HTERT RPE-1 (cell line): ENCODE measurements around the gene VN1R5.
"Not testable (repeated sequence)": the region's sequence is repeated elsewhere in the genome, so short reads cannot be mapped to it uniquely, and the experiment has no call there.

Experiments
- in situ Hi-C: fragments of 300-500 bp; cut with MboI; formaldehyde crosslinking; loops from 4 replicates; pipeline ENCODE4 v1.14.3; 2020; ENCODE audit warnings: low sequenced_read_pairs

VN1R5 gene

GRCh38 chr1:247255772-247256171 is at the start of gene VN1R5:
Gene VN1R5 (plus strand): TSS chr1:247256072.
- in situ Hi-C loops = not testable (repeated sequence)

- in situ Hi-C loops = no loop called here
These were observed 46.5 kb upstream of the VN1R5 start for GRCh38 chr1:247209396-247209795.

- in situ Hi-C loops = no loop called here
These were observed 45.9 kb upstream of the VN1R5 start for GRCh38 chr1:247210062-247210375.

- in situ Hi-C loops = no loop called here
These were observed 45.3 kb upstream of the VN1R5 start for GRCh38 chr1:247210376-247211117.

- in situ Hi-C loops = no loop called here
These were observed 44.5 kb upstream of the VN1R5 start for GRCh38 chr1:247211339-247211738.

GRCh38 chr1:247212012-247212411 is 43.9 kb upstream of the VN1R5 start:
- in situ Hi-C loops = no loop called here

GRCh38 chr1:247212627-247213617 is 43.0 kb upstream of the VN1R5 start:
- in situ Hi-C loops = no loop called here

- in situ Hi-C loops = no loop called here
These were observed 39.6 kb upstream of the VN1R5 start for GRCh38 chr1:247216261-247216660.

GRCh38 chr1:247218121-247218651 is 37.7 kb upstream of the VN1R5 start:
- in situ Hi-C loops = no loop called here

- in situ Hi-C loops = not testable (repeated sequence)
These were observed 35.6 kb upstream of the VN1R5 start for GRCh38 chr1:247220280-247220679.

- in situ Hi-C loops = no loop called here
These were observed 33.0 kb upstream of the VN1R5 start for GRCh38 chr1:247222840-247223239.

- in situ Hi-C loops = no loop called here
These were observed 31.1 kb upstream of the VN1R5 start for GRCh38 chr1:247224822-247225221.

GRCh38 chr1:247228133-247228532 is 27.7 kb upstream of the VN1R5 start:
- in situ Hi-C loops = no loop called here

GRCh38 chr1:247241691-247242090 is 14.2 kb upstream of the VN1R5 start:
- in situ Hi-C loops = no loop called here

GRCh38 chr1:247243524-247244137 is 12.2 kb upstream of the VN1R5 start:
- in situ Hi-C loops = no loop called here

GRCh38 chr1:247246325-247247115 is 9.4 kb upstream of the VN1R5 start:
- in situ Hi-C loops = no loop called here

GRCh38 chr1:247247568-247247967 is 8.3 kb upstream of the VN1R5 start:
- in situ Hi-C loops = no loop called here

GRCh38 chr1:247266053-247266452 is 10.2 kb downstream of the VN1R5 start:
- in situ Hi-C loops = no loop called here

- in situ Hi-C loops = no loop called here
These were observed 12.6 kb downstream of the VN1R5 start for GRCh38 chr1:247268390-247269045.

- in situ Hi-C loops = no loop called here
These were observed 13.3 kb downstream of the VN1R5 start for GRCh38 chr1:247269133-247269532.
